Neural progenitor cell (in vitro differentiated cells): ENCODE measurements around the gene CPM.

Source experiments
- EZH2 ChIP-seq: fragments of 200-600 bp; sonication (generic); IDR thresholded peaks from 2 replicates; pipeline ENCODE4 v1.6.1; 2017; ENCODE audit warnings: antibody characterized with exemption, mild to moderate bottlenecking, moderate library complexity
- EZH2phosphoT487 ChIP-seq: fragments of 200-600 bp; sonication (generic); IDR thresholded peaks from 2 replicates; pipeline ENCODE4 v1.6.1; 2017; ENCODE audit warnings: antibody characterized with exemption
- TF ChIP-seq, protein P1 (sequence below): fragments of 200-600 bp; sonication (generic); IDR thresholded peaks from 2 replicates; pipeline ENCODE4 v1.5.1; 2017; ENCODE audit warnings: antibody characterized with exemption, mild to moderate bottlenecking

DNA sequence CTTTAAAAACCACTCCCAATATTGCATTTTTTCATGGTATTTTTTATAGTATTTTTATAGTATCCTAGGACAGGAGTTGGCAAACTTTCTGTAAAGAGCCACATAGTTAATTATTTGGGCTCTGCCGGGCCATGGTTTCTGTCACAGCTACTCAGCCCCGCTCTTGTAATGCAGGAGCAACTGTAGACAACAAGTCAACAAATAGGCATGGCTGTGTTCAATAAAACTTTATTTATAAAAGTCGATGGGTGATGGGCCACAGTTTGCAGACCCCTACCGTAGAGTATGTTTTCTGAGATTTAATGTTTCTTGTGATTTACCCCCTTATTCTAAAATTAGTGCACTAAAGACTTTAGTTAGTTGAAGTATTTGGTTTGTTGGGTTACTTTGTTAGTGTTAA, 99.5 kb downstream of the CPM start:
- TF ChIP-seq EZH2phosphoT487 (no peak), EZH2 (no peak)
- TF ChIP-seq, protein P1, sequence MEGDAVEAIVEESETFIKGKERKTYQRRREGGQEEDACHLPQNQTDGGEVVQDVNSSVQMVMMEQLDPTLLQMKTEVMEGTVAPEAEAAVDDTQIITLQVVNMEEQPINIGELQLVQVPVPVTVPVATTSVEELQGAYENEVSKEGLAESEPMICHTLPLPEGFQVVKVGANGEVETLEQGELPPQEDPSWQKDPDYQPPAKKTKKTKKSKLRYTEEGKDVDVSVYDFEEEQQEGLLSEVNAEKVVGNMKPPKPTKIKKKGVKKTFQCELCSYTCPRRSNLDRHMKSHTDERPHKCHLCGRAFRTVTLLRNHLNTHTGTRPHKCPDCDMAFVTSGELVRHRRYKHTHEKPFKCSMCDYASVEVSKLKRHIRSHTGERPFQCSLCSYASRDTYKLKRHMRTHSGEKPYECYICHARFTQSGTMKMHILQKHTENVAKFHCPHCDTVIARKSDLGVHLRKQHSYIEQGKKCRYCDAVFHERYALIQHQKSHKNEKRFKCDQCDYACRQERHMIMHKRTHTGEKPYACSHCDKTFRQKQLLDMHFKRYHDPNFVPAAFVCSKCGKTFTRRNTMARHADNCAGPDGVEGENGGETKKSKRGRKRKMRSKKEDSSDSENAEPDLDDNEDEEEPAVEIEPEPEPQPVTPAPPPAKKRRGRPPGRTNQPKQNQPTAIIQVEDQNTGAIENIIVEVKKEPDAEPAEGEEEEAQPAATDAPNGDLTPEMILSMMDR = no peak
